Keratinocyte (primary cell): ENCODE data around the gene PRAMEF6. TPM values are rescaled to one million over a fixed set of nuclear protein-coding genes. Genes with fewer than 3 reads are reported as not detected.
"Not testable (repeated sequence)": the region's sequence is repeated elsewhere in the genome, so short reads cannot be mapped to it uniquely, and the experiment has no call there.

Experiments
- DNase-seq: peaks from one replicate; pipeline ENCODE4 v3.0.0-alpha.2; 2011; ENCODE audit warnings: low read depth, missing footprints, low spot score
- FAIRE-seq: peaks from 2 replicates; lab custom pipeline; 2011; peaks lifted over from hg19 to GRCh38; lab: Jason Lieb, UNC
- H2AFZ ChIP-seq: 2 replicates; pipeline ENCODE4 v1.6.0; 2012; ENCODE audit warnings: low read length, control low read depth, inconsistent platforms; ENCODE audit not compliant: control insufficient read depth
- H3K27ac ChIP-seq: 2 replicates; pipeline ENCODE4 v1.5.1; 2011; ENCODE audit warnings: low read length; ENCODE audit not compliant: control insufficient read depth, insufficient read depth
- H3K27me3 ChIP-seq: 3 replicates; pipeline ENCODE4 v1.6.0; 2011; ENCODE audit warnings: low read length; ENCODE audit not compliant: control insufficient read depth, insufficient read depth; ENCODE audit errors: extremely low read depth
- H3K36me3 ChIP-seq, 2 experiments: 2 replicates in 1 of 2; 3 replicates in 1 of 2; pipeline ENCODE4 v1.5.1; 2011; ENCODE audit warnings: low read length in 2 of 2, mild to moderate bottlenecking in 1 of 2; ENCODE audit not compliant: control insufficient read depth in 2 of 2, insufficient read depth in 2 of 2; ENCODE audit errors: extremely low read depth in 1 of 2
- H3K4me1 ChIP-seq: 3 replicates; pipeline ENCODE4 v1.5.1; 2011; ENCODE audit warnings: low read length; ENCODE audit not compliant: control insufficient read depth, insufficient read depth; ENCODE audit errors: extremely low read depth
- H3K4me2 ChIP-seq: 3 replicates; pipeline ENCODE4 v1.6.0; 2011; ENCODE audit warnings: low read depth, low read length; ENCODE audit not compliant: control insufficient read depth, insufficient read depth; ENCODE audit errors: extremely low read depth
- H3K4me3 ChIP-seq, 3 experiments: fragments of 200-600 bp in 1 of 3; sonication (generic) in 1 of 3; 2 replicates in 2 of 3; 3 replicates in 1 of 3; pipeline ENCODE4 v1.5.1; 2011 to 2016; ENCODE audit warnings: low read length in 3 of 3, mild to moderate bottlenecking in 3 of 3, control low read depth in 2 of 3, inconsistent platforms in 1 of 3, low read depth in 1 of 3, mixed read lengths in 1 of 3, mixed run types in 1 of 3, moderate library complexity in 1 of 3; ENCODE audit not compliant: control insufficient read depth in 2 of 3, insufficient read depth in 2 of 3; ENCODE audit errors: extremely low read depth in 1 of 3
- H3K79me2 ChIP-seq: 2 replicates; pipeline ENCODE4 v1.6.0; 2012; ENCODE audit warnings: low read length; ENCODE audit not compliant: control insufficient read depth, insufficient read depth
- H3K9ac ChIP-seq: 3 replicates; pipeline ENCODE4 v1.6.0; 2011; ENCODE audit warnings: low read length; ENCODE audit not compliant: control insufficient read depth, insufficient read depth; ENCODE audit errors: extremely low read depth
- H3K9me1 ChIP-seq: 3 replicates; pipeline ENCODE4 v1.6.0; 2011; ENCODE audit warnings: low read length; ENCODE audit not compliant: control insufficient read depth, insufficient read depth; ENCODE audit errors: extremely low read depth
- H3K9me3 ChIP-seq: 2 replicates; pipeline ENCODE4 v1.5.1; 2012; ENCODE audit warnings: low read depth, low read length; ENCODE audit not compliant: control insufficient read depth
- H4K20me1 ChIP-seq: 3 replicates; pipeline ENCODE4 v1.6.0; 2011; ENCODE audit warnings: low read length; ENCODE audit not compliant: control insufficient read depth, insufficient read depth; ENCODE audit errors: extremely low read depth
- dilution Hi-C: fragments of 300-500 bp; cut with MboI; formaldehyde crosslinking; loops from one replicate; pipeline ENCODE4 v1.7.0; 2020; ENCODE audit warnings: low sequenced_read_pairs; ENCODE audit not compliant: extremely low pct_ligation_motif_present
- polyA plus RNA-seq, 5 experiments: library from polyadenylated mRNA; depleted of rRNA in 3 of 5; stranded (reverse) in 3 of 5; stranded (forward) in 1 of 5; unstranded in 1 of 5; fragments of >200 nt; gene quantifications; 1 replicate in 1 of 5; 2 replicates in 3 of 5; 3 replicates in 1 of 5; pipeline versions ENCODE4 v1.2.1 to v1.2.3, GENCODE V29; 2011 to 2012; ENCODE audit warnings: missing spikeins in 2 of 5, low read depth in 1 of 5, low replicate concordance in 1 of 5
- small RNA-seq, 3 experiments: library from RNA; depleted of rRNA; stranded (forward); fragments of <200 nt; gene quantifications; one replicate each; pipeline ENCODE3, GENCODE V24; 2012; ENCODE audit warnings: low read depth in 3 of 3, low replicate concordance in 1 of 3; ENCODE audit not compliant: insufficient read length in 3 of 3

The PRAMEF6 gene
- polyA plus RNA-seq, 1 donor (not counting 4 experiments of a cell fraction or from before 2014, with no cell fraction given), result not detected

DNA sequence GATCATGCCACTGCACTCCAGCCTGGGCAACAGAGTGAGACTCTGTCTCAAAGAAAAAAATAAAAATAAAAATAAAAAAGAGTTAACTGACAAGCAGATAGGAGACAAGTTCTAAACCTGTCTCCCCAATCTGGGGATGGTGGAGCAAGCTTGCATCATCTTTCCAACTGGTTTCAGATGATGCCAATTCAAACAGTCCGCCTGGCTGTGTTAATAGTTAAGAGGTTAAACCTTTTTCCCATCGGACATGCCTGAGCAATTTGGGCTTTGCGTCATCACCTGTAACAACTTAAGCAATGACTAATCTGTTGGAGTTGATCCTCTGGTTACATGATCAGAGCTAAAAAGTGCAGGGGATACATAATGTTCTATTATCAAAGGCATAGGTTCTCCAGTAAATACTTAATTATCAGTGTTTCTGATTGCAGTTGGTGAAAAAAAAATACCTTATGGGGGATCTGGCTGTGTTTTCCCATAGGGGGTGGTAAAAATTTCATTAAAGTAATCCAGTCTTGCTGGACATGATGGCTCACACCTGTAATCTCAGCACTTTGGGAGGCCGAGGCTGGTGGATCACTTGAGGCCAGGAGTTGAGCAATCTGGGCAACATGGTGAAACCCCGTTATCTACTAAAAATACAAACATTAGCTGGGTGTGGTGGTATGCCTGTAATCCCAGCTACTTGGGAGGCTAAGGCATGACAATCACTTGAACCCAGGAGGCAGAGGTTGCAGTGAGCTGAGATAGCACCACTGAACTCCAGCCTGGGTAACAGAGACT, 43.4 kb downstream of the PRAMEF6 start:
- H3K9me3 ChIP-seq, dilution Hi-C loops, H3K79me2 ChIP-seq, H3K27ac ChIP-seq, H3K4me2 ChIP-seq, DNase-seq, H3K4me1 ChIP-seq, FAIRE-seq, H3K4me3 ChIP-seq, H2AFZ ChIP-seq, H3K9ac ChIP-seq, H3K9me1 ChIP-seq, H3K27me3 ChIP-seq, H4K20me1 ChIP-seq, H3K36me3 ChIP-seq: not testable (repeated sequence)

- H3K79me2 ChIP-seq, H3K27me3 ChIP-seq, dilution Hi-C loops, H3K4me2 ChIP-seq, H3K9me1 ChIP-seq, H4K20me1 ChIP-seq, H3K9me3 ChIP-seq, H3K4me1 ChIP-seq, H3K36me3 ChIP-seq, DNase-seq, H2AFZ ChIP-seq, H3K9ac ChIP-seq, FAIRE-seq, H3K4me3 ChIP-seq, H3K27ac ChIP-seq: not testable (repeated sequence)
Observed at GRCh38 chr1:12899186-12899585, 48.2 kb downstream of the PRAMEF6 start.

GRCh38 chr1:12898170-12898569, 49.2 kb downstream of the PRAMEF6 start, which contains the start of gene PRAMEF10:
Gene PRAMEF10, minus strand, starts transcription at chr1:12898270. Its CDS starts 2,423 bp downstream, at chr1:12895847.
- dilution Hi-C loops, H3K9me3 ChIP-seq, H3K27ac ChIP-seq, H4K20me1 ChIP-seq, H2AFZ ChIP-seq, H3K9ac ChIP-seq, FAIRE-seq, DNase-seq, H3K36me3 ChIP-seq, H3K27me3 ChIP-seq, H3K4me1 ChIP-seq, H3K4me2 ChIP-seq, H3K4me3 ChIP-seq, H3K9me1 ChIP-seq, H3K79me2 ChIP-seq: not testable (repeated sequence)

Small RNA genes within 50 kb of the gene (small RNA-seq; reads per million reads assigned to genes)
- gene RNU6-1072P, result 0 reads per million in 3 experiments

Other genes starting within 250 kb of the PRAMEF6 start
- gene AADACL3, start 231.5 kb downstream of the PRAMEF6 start, polyA plus RNA-seq, result 0.03 TPM in 1 of 3 replicates, not detected in the others
- not detected in 3 replicates for gene CFAP107, start 201.4 kb downstream of the PRAMEF6 start, polyA plus RNA-seq
- gene PRAMEF12, start 173.8 kb downstream of the PRAMEF6 start, polyA plus RNA-seq, result not detected in 3 replicates
- gene PRAMEF1, start 156.2 kb downstream of the PRAMEF6 start, polyA plus RNA-seq, result not detected in 3 replicates
- gene PRAMEF11, start 116.2 kb downstream of the PRAMEF6 start, polyA plus RNA-seq, result not detected in 3 replicates
- not detected in 3 replicates for gene HNRNPCL1, start 98.9 kb downstream of the PRAMEF6 start, polyA plus RNA-seq
- not detected in 3 replicates for gene PRAMEF2, start 90.5 kb downstream of the PRAMEF6 start, polyA plus RNA-seq
- not detected in 3 replicates for gene PRAMEF4, start 61.4 kb downstream of the PRAMEF6 start, polyA plus RNA-seq
- not detected in 3 replicates for gene PRAMEF10, start 49.3 kb downstream of the PRAMEF6 start, polyA plus RNA-seq
- not detected in 3 replicates for gene PRAMEF7, start 31.0 kb downstream of the PRAMEF6 start, polyA plus RNA-seq
- not detected in 3 replicates for gene PRAMEF27, start 109.0 kb upstream of the PRAMEF6 start, polyA plus RNA-seq
- not detected in 3 replicates for gene HNRNPCL3, start 113.2 kb upstream of the PRAMEF6 start, polyA plus RNA-seq
- gene PRAMEF25, start 123.2 kb upstream of the PRAMEF6 start, polyA plus RNA-seq, result not detected in 3 replicates
- not detected in 3 replicates for gene HNRNPCL2, start 169.3 kb upstream of the PRAMEF6 start, polyA plus RNA-seq
- gene PRAMEF26, start 208.4 kb upstream of the PRAMEF6 start, polyA plus RNA-seq, result not detected in 3 replicates
- gene HNRNPCL4, start 218.1 kb upstream of the PRAMEF6 start, polyA plus RNA-seq, result not detected in 3 replicates
- not detected in 3 replicates for gene PRAMEF9, start 224.3 kb upstream of the PRAMEF6 start, polyA plus RNA-seq